Right cardiac atrium (tissue), 5 donors: ENCODE measurements around the gene TNFSF12. TPM values are rescaled to one million over a fixed set of nuclear protein-coding genes. Genes with fewer than 3 reads are reported as not detected.
A peak's percentile ranks its signal among the peaks of the same experiment; 100 is the strongest.

Experiments used
- ATAC-seq, 2 donors: fragments of 200-7000 bp; cut with Tn5 transposase; one replicate each; pipeline versions ENCODE4 v1.8.0 to v1.9.1; 2020; ENCODE audit warnings: moderate library complexity in 2 of 2, mild to moderate bottlenecking in 1 of 2
- DNase-seq, 3 donors: peaks; one replicate each; pipeline ENCODE4 v3.0.0-alpha.2; 2020
- H3K27ac ChIP-seq: one replicate; pipeline ENCODE4 v1.5.1; 2013; ENCODE audit warnings: mild to moderate bottlenecking, low read length, control low read depth, moderate library complexity
- H3K27me3 ChIP-seq: one replicate; pipeline ENCODE4 v1.6.1; 2013; ENCODE audit not compliant: control insufficient read depth, insufficient read depth
- H3K4me1 ChIP-seq: one replicate; pipeline ENCODE4 v1.6.1; 2013; ENCODE audit warnings: low read length; ENCODE audit not compliant: control insufficient read depth, insufficient read depth
- H3K4me3 ChIP-seq: one replicate; pipeline ENCODE4 v1.5.1; 2013; ENCODE audit warnings: low read length, control low read depth
- H3K9me3 ChIP-seq: one replicate; pipeline ENCODE4 v1.6.1; 2013; ENCODE audit warnings: low read length; ENCODE audit not compliant: control insufficient read depth
- WGBS: extraction: QIAGEN DNeasy Blood & Tissue Kit; methylation state at CpG from one replicate; pipeline ENCODE4 v1.1.7; 2013; 5-methylcytosine and 5-hydroxymethylcytosine counted together
- intact Hi-C, 4 donors: fragments of 100-400 bp; cut with DNase I; formaldehyde crosslinking; loops; one replicate each; pipeline versions ENCODE4 v1.11.0 to v1.14.0; 2022 to 2023
- polyA plus RNA-seq: library from polyadenylated mRNA; stranded (reverse); fragments of 200-250 nt; gene quantifications from one replicate; pipeline ENCODE4 v1.2.3, GENCODE V29; 2013
- total RNA-seq, 4 donors: library from RNA; stranded (reverse); fragmentation: NEBNext Ultra II Directional; extraction: Animal tissue kit (Norgen Biotek cat#: 25700); gene quantifications; one replicate each; pipeline ENCODE4 v1.2.1, GENCODE V29; 2021
- donor health status: healthy with polysubstance abuse.
- donor health status: DM: no; HTN: yes; CAD: no.
- donor health status: DM: no; HTN: no; CAD: no.
- donor health status: DM: no; HTN: yes; CAD: no; lungs with severe emphysema.
- donor health status: DM: yes; HTN: yes; CAD: no.

Gene TNFSF12
- total and polyA plus RNA-seq, 5 donors, result 42.9 to 58.4 (median 51.5) TPM

DNA sequence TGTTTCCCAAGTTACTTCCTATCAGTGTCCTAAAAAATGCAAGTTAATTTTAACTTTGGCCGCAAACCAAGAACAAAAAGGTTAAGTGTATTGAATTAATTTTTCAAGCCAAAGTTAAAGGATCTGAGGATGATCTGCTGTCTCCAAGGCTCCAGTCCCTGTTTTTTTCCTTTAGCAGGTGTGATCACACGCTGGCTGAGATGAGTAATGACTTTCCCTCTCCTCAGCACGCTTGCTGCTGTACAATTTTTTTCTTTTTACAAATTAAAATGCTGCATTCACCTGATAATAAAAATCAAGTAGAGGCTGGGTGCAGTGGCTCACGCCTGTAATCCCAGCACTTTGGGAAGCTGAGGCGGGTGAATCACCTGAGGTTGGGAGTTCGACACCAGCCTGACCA lies 3.9 kb upstream of the TNFSF12 start:
- no peak for DNase-seq
- no peaks in the 10 kb centered on the region for H3K9me3 ChIP-seq
- H3K4me1 ChIP-seq, result peaks cover 4% of the 10 kb centered on the region
- intact Hi-C loops, result no loop called here
- no peaks in the 10 kb centered on the region for H3K27me3 ChIP-seq
- H3K4me3 ChIP-seq, result no peak overlapping the region
- ATAC-seq, result no peak
- WGBS, result 51% methylated on average over 6 of the region's 6 CpGs
- no peak overlapping the region for H3K27ac ChIP-seq

DNA sequence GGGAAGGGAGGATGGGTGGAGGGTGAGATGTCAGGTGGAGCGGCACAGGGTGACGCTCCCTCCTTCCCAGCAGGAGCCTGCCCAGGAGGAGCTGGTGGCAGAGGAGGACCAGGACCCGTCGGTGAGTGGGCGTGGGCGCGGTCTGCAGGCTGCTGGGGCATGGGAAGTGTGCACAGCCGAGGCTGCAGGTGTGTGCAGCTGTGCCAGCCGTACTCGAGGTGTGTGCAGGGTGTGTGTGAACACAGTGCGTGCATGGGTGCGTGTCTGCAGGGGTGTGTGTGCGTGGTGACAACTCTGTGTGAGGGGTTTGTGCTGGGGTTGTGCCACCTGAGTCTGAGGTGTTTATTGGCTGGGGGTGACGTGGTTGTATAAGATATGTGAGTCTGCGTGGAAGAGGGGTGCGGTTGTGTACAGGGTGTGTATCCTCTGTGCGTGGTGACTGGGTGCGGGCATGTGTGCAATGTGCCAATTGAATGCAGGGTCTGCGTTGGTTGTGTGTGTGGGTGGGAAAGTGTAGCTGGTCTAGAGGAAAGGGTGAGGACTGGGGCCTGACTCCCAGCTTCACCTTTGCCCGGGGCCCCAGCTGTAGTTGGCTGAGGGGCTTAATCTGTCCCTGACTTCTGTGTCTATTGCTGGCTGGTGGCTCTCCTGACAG lies 670 bp downstream of the TNFSF12 start:
- Histone ChIP-seq H3K9me3 (no peaks in the 10 kb centered on the region), H3K27ac (peak overlapping the region; percentile 83), H3K27me3 (no peaks in the 10 kb centered on the region), H3K4me1 (no peaks in the 10 kb centered on the region), H3K4me3 (peak overlapping the region; percentile 78)
- 26% methylated on average over 20 of the region's 20 CpGs for WGBS
- DNase-seq (no peak), ATAC-seq (peak; percentile 58 to 71)
- intact Hi-C loops, result loop anchor here in 1 of 4 donors (10.0 kb wide), 1 partner anchor 195 kb away; the partner anchor contains the start of genes KCTD11 and TMEM95

DNA sequence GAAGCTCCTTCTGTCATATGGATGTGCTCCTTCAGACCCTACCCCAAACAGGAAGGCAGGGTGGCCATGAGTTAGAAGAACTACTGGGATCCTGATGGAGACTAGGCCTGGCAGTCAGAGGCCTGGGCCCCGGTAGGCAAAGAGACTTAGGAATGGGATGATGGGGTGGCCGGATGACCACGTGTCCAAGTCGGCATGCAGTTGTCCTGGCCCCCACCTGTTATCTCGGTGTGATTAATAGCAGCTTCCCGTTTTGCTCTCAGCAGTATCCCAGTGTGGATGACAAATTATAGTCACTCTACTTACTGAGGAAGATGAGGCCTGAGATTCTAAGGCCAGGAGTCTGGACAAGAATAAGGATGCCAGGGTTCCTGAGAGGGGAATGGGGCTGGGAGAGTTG lies 1.5 kb downstream of the TNFSF12 start:
- no peaks in the 10 kb centered on the region for H3K9me3 ChIP-seq
- DNase-seq (no peak), ATAC-seq (no peak)
- no peaks in the 10 kb centered on the region for H3K27me3 ChIP-seq
- peak overlapping the region; percentile 44 for H3K27ac ChIP-seq
- intact Hi-C loops, result loop anchor here in 1 of 4 donors (10.0 kb wide), 1 partner anchor 196 kb away; the partner anchor contains the start of genes KCTD11 and TMEM95
- 27% methylated on average over 6 of the region's 6 CpGs for WGBS
- no peaks in the 10 kb centered on the region for H3K4me1 ChIP-seq
- no peak overlapping the region for H3K4me3 ChIP-seq

DNA sequence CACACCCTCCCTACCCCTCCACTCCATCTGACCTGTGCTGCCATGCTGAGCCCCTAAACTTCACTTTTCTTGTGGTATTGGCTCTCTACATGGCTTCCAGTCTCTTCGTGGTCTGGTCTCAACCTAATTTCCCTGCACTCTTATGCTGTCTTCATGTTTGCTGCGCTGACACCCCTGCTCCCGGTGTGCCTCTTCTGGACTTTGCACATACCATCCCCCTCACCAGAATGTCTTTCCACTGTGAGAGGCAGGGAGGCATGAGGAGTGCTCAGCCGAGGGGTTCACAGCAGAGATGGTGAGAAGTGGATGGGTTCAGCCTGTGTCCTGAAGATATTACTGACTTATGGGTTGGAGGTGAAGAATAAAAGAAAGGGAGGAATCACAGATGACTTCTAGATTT lies 2.5 kb downstream of the TNFSF12 start:
- 80% methylated on average over 4 of the region's 4 CpGs for WGBS
- ATAC-seq, result no peak
- intact Hi-C loops, result loop anchor here in 1 of 4 donors (10.0 kb wide), 1 partner anchor 197 kb away; the partner anchor contains the start of genes KCTD11 and TMEM95
- H3K4me3 ChIP-seq, result no peak overlapping the region
- H3K9me3 ChIP-seq, result no peaks in the 10 kb centered on the region
- no peaks in the 10 kb centered on the region for H3K27me3 ChIP-seq
- H3K27ac ChIP-seq, result no peak overlapping the region
- no peak for DNase-seq
- H3K4me1 ChIP-seq, result no peaks in the 10 kb centered on the region

DNA sequence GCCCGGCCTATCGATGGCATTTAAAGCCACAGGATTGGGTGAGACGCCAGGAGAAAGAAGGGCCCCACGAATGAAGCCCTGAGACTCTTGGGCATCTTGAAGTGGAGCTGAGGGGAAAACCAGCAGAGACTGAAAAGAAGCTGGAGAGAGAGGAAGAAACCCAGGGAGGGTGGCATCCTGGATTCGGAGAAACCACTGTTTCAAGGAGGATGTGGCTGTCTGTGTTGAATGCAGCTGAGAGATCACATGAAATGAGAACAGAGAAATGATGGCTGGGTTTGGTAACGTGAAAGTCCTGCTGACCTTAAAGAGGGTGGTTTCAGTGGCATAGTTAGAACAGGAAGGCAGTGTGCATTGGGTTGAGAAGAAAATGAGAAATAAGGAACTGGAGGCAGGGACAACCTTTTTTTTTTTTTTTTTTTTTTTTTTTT lies 3.8 kb downstream of the TNFSF12 start:
- no peaks in the 10 kb centered on the region for H3K27me3 ChIP-seq
- H3K9me3 ChIP-seq, result no peaks in the 10 kb centered on the region
- ATAC-seq, result no peak
- H3K4me1 ChIP-seq, result peaks cover 5% of the 10 kb centered on the region
- intact Hi-C loops, result loop anchor here in 1 of 4 donors (10.0 kb wide), 1 partner anchor 198 kb away; the partner anchor contains the start of genes KCTD11 and TMEM95
- no peak overlapping the region for H3K4me3 ChIP-seq
- no peak for DNase-seq
- 77% methylated on average over 6 of the region's 6 CpGs for WGBS
- H3K27ac ChIP-seq, result no peak overlapping the region

DNA sequence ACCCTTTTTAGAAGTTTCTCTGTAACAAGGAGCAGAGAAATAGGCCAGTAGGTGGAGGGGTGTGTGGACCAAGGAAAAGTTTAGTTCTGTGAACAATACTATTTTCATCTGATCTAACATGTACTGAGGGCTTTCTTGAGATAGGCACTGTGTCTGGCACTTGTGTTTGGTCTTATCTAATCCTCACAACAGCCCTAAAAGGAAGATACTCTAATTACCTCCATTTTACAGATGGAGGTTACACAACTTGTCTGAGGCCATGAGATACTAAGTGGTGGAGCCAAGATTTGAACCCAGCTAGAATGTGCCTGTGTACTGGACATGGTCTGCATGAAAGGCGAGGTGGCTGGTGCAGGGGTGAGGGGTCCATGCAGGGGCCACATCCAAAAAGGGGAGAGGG lies 4.5 kb downstream of the TNFSF12 start:
- H3K4me3 ChIP-seq, result no peak overlapping the region
- no peaks in the 10 kb centered on the region for H3K27me3 ChIP-seq
- DNase-seq (no peak), ATAC-seq (no peak)
- no peaks in the 10 kb centered on the region for H3K9me3 ChIP-seq
- WGBS, result 95% methylated on average over 1 of the region's 1 CpG
- peaks cover 5% of the 10 kb centered on the region for H3K4me1 ChIP-seq
- intact Hi-C loops, result loop anchor here in 1 of 4 donors (10.0 kb wide), 1 partner anchor 199 kb away; the partner anchor contains the start of genes KCTD11 and TMEM95
- H3K27ac ChIP-seq, result no peak overlapping the region

DNA sequence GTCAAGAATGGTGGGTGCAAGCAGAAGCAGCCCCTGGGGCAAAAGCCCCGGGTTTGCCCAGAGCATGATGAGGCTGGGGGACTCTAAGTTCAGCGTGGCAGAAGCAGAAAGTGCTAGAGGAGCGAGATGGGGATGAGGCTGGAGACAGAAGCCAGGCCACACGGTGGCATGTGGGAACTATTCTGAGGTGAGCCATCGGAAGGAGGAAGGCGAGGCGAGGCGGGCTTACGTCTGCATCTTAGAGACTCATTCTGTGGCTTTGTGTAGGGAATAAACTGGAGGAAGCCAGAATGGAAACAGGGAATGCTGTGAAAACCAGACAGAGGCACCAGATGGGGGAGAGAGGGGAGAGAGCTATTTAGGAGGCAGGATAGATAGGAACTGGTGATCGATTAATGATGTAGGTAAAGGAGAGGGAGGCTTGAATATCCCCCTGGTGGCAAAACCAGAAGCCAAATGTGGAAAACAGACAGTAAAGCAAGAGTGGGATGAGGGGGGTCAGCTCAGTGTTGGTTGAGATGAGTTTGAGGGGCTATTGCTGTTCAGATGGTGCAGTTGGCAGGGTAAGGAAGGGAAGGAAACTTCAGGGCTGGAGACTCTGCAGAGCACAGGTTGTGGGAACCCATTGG lies 6.6 kb downstream of the TNFSF12 start:
- DNase-seq (no peak), ATAC-seq (no peak)
- no peak overlapping the region for H3K27ac ChIP-seq
- no peaks in the 10 kb centered on the region for H3K9me3 ChIP-seq
- peaks cover 8% of the 10 kb centered on the region for H3K4me1 ChIP-seq
- intact Hi-C loops, result loop anchor here in 2 of 4 donors (5.0 to 10.0 kb wide), 2 partner anchors 38 to 201 kb away; partner anchors contain the start of genes KCTD11 (in 1 of the 2) and TMEM95 (in 1 of the 2)
- WGBS, result 69% methylated on average over 10 of the region's 10 CpGs
- H3K27me3 ChIP-seq, result no peaks in the 10 kb centered on the region
- H3K4me3 ChIP-seq, result no peak overlapping the region

DNA sequence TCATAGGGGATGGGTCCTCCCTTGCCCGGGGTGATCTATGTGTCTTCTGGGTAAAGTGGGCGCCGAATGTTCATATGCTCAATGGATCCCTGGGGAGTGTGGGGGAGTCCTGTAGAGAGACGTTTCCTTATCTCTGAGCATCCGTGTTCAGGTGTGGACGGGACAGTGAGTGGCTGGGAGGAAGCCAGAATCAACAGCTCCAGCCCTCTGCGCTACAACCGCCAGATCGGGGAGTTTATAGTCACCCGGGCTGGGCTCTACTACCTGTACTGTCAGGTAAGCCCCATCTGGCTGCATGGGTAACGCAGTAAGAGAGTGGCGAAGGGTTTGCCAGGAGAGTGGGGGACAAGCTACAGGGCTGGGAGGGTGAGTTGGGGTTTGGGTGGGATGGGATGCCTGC lies 7.8 kb downstream of the TNFSF12 start:
- ATAC-seq (no peak), DNase-seq (no peak)
- no peaks in the 10 kb centered on the region for H3K27me3 ChIP-seq
- H3K4me3 ChIP-seq, result no peak overlapping the region
- H3K4me1 ChIP-seq, result peaks cover 8% of the 10 kb centered on the region
- no peak overlapping the region for H3K27ac ChIP-seq
- H3K9me3 ChIP-seq, result no peaks in the 10 kb centered on the region
- intact Hi-C loops, result loop anchor here in 2 of 4 donors (5.0 to 10.0 kb wide), 2 partner anchors 39 to 202 kb away; partner anchors contain the start of genes KCTD11 (in 1 of the 2) and TMEM95 (in 1 of the 2)
- WGBS, result 79% methylated on average over 12 of the region's 12 CpGs

DNA sequence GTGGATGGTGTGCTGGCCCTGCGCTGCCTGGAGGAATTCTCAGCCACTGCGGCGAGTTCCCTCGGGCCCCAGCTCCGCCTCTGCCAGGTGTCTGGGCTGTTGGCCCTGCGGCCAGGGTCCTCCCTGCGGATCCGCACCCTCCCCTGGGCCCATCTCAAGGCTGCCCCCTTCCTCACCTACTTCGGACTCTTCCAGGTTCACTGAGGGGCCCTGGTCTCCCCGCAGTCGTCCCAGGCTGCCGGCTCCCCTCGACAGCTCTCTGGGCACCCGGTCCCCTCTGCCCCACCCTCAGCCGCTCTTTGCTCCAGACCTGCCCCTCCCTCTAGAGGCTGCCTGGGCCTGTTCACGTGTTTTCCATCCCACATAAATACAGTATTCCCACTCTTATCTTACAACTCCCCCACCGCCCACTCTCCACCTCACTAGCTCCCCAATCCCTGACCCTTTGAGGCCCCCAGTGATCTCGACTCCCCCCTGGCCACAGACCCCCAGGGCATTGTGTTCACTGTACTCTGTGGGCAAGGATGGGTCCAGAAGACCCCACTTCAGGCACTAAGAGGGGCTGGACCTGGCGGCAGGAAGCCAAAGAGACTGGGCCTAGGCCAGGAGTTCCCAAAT lies 8.4 kb downstream of the TNFSF12 start:
- H3K27me3 ChIP-seq, result no peaks in the 10 kb centered on the region
- ATAC-seq (no peak), DNase-seq (peak in 2 of 3 donors; percentile 64 to 72)
- intact Hi-C loops, result loop anchor here in 2 of 4 donors (5.0 to 10.0 kb wide), 2 partner anchors 40 to 202 kb away; partner anchors contain the start of genes KCTD11 (in 1 of the 2) and TMEM95 (in 1 of the 2)
- WGBS, result 52% methylated on average over 19 of the region's 19 CpGs
- H3K9me3 ChIP-seq, result no peaks in the 10 kb centered on the region
- H3K4me3 ChIP-seq, result no peak overlapping the region
- H3K27ac ChIP-seq, result peak overlapping the region; percentile 90
- H3K4me1 ChIP-seq, result peaks cover 8% of the 10 kb centered on the region

DNA sequence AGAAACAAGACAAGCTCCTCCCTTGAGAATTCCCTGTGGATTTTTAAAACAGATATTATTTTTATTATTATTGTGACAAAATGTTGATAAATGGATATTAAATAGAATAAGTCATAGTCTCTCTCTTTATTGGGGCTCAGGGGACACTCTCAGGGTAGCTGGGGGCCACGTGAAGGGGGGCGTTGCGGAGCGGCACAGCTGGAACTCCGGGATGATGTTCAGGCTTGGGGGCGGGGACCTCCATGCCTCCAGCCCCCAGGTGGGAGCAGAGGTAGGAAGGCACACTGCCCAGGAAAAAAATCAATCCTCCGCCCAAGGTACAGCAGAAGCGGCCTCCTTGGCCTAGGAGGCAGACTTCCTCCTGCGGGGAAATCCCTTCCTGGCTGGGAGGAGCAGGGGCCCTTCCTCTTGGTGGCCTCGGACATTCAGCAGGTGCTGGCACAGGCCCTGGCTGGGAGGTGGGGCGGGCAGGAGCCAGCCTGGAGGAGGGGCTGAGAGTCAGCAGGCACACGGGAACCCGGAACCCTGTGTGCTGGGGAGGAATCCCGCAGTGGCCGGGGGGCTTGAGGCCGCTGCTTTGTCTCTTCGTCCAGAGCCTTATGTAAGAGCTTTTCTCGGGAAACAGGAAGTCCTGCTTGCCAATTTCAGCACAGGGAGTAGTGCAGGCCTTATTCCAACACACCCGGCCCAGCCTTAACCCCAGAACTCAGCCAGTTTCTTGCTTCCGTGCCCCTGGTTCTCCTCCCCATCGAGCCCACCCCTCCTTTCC lies 9.1 kb downstream of the TNFSF12 start:
- intact Hi-C loops, result loop anchor here in 2 of 4 donors (5.0 to 10.0 kb wide), 2 partner anchors 41 to 203 kb away; partner anchors contain the start of genes KCTD11 (in 1 of the 2) and TMEM95 (in 1 of the 2)

More for the DNA sequence above, 9.1 kb downstream of the TNFSF12 start:
- Histone ChIP-seq H3K27me3 (no peaks in the 10 kb centered on the region), H3K4me1 (peaks cover 8% of the 10 kb centered on the region), H3K27ac (peak overlapping the region; percentile 90), H3K4me3 (no peak overlapping the region), H3K9me3 (no peaks in the 10 kb centered on the region)
- ATAC-seq (peak; percentile 75 to 79), DNase-seq (peak; percentile 86 to 96 (median 95))
- 6% methylated on average over 21 of the region's 21 CpGs for WGBS
